ENCODE data around the gene SYNGR4. TPM values are rescaled to one million over a fixed set of nuclear protein-coding genes. Genes with fewer than 3 reads are reported as not detected.

Gene SYNGR4
- total and polyA plus RNA-seq, 8 donors: 0.19 to 16.4 (median 0.61) TPM; not detected in 2

DNA sequence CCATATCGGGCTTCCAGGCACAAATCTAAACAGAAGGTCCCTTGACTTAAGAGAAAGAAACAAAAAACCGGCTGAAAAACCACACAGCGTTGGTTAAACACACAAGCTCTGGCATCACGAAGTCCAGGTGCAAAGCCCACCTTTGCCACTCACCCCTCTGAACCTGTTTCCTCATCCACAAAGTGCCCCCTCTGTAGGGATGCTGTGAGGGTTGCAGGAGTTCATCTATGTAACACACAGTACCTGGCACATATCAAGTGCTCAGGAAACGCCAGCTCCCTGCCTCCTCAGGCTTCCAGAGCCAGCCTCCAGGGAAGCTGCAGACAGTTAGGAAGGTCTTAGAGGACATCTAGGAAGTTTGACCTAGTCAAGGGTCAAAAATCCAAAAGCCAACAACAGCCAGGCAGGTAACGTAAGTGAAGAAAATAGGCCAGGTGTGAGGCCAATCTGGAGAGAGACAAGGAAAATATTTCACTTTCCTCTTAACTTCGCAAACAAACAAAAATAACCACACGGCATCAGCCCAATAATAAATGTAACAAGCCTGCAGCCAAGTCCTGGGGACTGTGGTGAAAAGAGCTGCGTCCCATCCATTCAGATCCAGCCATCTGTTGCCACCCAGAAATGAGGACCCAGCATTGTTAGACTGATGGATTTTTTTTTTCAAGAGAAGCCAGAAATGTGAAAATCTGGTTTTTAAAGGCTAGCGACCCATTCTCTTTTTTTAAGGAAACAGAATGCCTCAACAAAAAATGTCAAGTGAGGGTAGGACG, 17.2 kb downstream of the SYNGR4 start:
- no peaks in the 10 kb centered on the region for H3K9me3 ChIP-seq
- no peak for FAIRE-seq
- intact Hi-C loops (cut with DNase I): no loop called here
- TF ChIP-seq, protein P1, sequence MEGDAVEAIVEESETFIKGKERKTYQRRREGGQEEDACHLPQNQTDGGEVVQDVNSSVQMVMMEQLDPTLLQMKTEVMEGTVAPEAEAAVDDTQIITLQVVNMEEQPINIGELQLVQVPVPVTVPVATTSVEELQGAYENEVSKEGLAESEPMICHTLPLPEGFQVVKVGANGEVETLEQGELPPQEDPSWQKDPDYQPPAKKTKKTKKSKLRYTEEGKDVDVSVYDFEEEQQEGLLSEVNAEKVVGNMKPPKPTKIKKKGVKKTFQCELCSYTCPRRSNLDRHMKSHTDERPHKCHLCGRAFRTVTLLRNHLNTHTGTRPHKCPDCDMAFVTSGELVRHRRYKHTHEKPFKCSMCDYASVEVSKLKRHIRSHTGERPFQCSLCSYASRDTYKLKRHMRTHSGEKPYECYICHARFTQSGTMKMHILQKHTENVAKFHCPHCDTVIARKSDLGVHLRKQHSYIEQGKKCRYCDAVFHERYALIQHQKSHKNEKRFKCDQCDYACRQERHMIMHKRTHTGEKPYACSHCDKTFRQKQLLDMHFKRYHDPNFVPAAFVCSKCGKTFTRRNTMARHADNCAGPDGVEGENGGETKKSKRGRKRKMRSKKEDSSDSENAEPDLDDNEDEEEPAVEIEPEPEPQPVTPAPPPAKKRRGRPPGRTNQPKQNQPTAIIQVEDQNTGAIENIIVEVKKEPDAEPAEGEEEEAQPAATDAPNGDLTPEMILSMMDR (IDR thresholded peaks at IDR 0.05): no peak
- no peak for ATAC-seq
- WGBS, 2 donors: 87 to 89% methylated on average over 11 of the region's 11 CpGs
- no peaks in the 10 kb centered on the region for H3K4me1 ChIP-seq
- no peak overlapping the region for H3K27ac ChIP-seq
- H3K4me3 ChIP-seq: no peak overlapping the region
- no peaks in the 10 kb centered on the region for H3K27me3 ChIP-seq
- DNase-seq: no peak
- peaks cover 0 to 40% (median 14%) of the 10 kb centered on the region in 3 donors for H3K36me3 ChIP-seq

DNA sequence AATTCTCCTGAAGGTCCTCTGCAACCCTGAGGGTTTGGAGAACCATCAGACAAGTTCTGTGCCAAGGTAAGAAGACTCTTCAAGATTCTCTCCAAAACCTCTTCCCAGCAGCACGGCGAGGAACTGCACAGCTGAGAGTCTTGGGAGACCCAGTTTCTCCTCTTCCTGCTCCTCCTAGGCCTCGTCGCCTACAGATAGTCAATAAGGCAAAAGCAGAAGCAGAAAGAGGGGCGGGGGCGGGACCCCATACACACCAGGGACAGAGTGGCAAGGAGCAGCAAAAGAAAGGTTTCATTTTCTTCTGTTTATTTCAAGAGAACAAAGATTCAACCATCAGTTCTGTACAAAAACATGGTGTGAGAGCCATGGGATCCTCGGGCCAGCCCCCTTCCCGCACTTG, 18.1 kb downstream of the SYNGR4 start:
- FAIRE-seq: no peak

DNA sequence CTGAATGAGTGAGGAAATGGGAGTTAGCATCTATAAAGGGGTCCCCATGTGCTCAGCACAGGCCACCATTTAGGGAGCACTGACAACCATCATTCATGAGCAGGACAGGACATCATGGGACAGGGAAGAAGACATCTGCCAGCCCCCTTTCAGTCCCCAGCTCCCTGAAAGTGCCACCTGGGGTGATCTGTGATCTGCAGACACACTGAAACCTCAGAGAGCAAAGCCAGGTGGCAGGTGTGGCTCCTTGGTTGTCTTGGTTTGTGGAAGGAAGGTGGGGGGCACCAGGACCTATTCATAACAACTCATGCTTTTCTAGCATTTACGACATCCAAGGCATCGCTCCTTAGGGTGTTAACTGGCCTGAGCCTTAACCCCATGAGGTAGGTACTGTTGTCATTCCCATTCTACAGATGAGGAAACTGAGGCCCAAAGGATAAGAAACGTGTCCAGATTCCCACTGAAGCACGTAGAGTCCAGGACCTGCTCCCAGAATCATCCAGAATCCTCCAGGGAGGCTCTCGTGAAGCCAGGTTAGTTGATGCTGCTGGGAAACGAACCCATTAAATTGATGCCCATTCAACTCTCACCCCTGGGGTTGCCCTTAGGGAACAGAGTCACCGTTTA, 21.4 kb downstream of the SYNGR4 start:
- peaks cover 0 to 50% (median 20%) of the 10 kb centered on the region in 3 donors for H3K36me3 ChIP-seq
- TF ChIP-seq, protein P1 (IDR thresholded peaks at IDR 0.05): no peak
- ATAC-seq (no peak), FAIRE-seq (no peak), DNase-seq (no peak)
- no peaks in the 10 kb centered on the region for H3K9me3 ChIP-seq
- H3K4me1 ChIP-seq: no peaks in the 10 kb centered on the region
- no peaks in the 10 kb centered on the region for H3K27me3 ChIP-seq
- H3K4me3 ChIP-seq: no peak overlapping the region
- 92 to 94% methylated on average over 7 of the region's 7 CpGs for whole genome bisulfite sequencing, 2 donors
- intact Hi-C loops (cut with DNase I): no loop called here
- H3K27ac ChIP-seq: no peak overlapping the region

More for the DNA sequence above, 18.1 kb downstream of the SYNGR4 start:
- 97% methylated on average over 8 of the region's 8 CpGs for WGBS, 2 donors
- Histone ChIP-seq H3K36me3 (peaks cover 0 to 40% (median 14%) of the 10 kb centered on the region in 3 donors), H3K4me3 (no peak overlapping the region), H3K9me3 (no peaks in the 10 kb centered on the region), H3K4me1 (no peaks in the 10 kb centered on the region), H3K27me3 (no peaks in the 10 kb centered on the region), H3K27ac (no peak overlapping the region)
- ATAC-seq (no peak), DNase-seq (no peak)
- intact Hi-C loops (cut with DNase I): no loop called here
- TF ChIP-seq, protein P1 (IDR thresholded peaks at IDR 0.05): no peak

DNA sequence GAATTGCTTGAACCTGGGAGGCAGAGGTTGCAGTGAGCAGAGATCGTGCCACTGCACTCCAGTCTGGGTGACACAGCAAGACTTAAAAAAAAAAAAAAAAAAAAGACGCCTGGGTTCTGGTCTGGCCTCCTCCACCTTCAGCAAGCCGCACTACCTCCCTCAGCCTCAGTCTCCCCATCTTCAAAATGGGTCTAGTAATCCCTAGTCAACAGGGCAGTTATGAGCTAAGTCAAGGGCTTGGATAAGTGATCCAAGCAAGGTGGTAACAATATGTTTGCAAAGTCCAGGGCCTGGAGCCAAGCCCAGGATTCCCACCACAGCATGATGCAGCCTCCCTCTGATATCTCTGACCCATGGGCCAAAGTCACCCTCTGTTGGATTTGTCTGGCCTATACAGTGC, 22.8 kb downstream of the SYNGR4 start:
- Histone ChIP-seq H3K27me3 (no peaks in the 10 kb centered on the region), H3K27ac (no peak overlapping the region), H3K4me1 (no peaks in the 10 kb centered on the region), H3K4me3 (no peak overlapping the region), H3K9me3 (no peaks in the 10 kb centered on the region), H3K36me3 (peaks cover 0 to 48% (median 20%) of the 10 kb centered on the region in 3 donors)
- TF ChIP-seq, protein P1 (IDR thresholded peaks at IDR 0.05): no peak
- intact Hi-C loops (cut with DNase I): no loop called here
- WGBS, 2 donors: 88 to 90% methylated on average over 3 of the region's 3 CpGs
- ATAC-seq (no peak), FAIRE-seq (no peak), DNase-seq (no peak)

Data from pancreas (tissue), 10 donors.